Activated B cell treated with CpG ODN at 0.5 μM for 24 hours (primary cell): ENCODE results near the gene ECT2L. TPM values are rescaled to one million over a fixed set of nuclear protein-coding genes. Genes with fewer than 3 reads are reported as not detected.

Source experiments
- ATAC-seq: fragments of 200-7000 bp; cut with Tn5 transposase; one replicate; pipeline ENCODE4 v1.10.0; 2021; ENCODE audit warnings: low read depth, mild to moderate bottlenecking, moderate library complexity
- CTCF ChIA-PET: fragments of 350-600 bp; sonication (Branson Sonifier 250); formaldehyde crosslinking; loops from one replicate; lab custom pipeline; 2021; ENCODE audit warnings: antibody characterized with exemption; lab: Charles Lee
- POLR2A ChIA-PET: fragments of 350-600 bp; sonication (Branson Sonifier 250); formaldehyde crosslinking; loops from one replicate; lab custom pipeline; 2021; ENCODE audit warnings: antibody characterized with exemption; lab: Charles Lee
- DNase-seq: peaks from one replicate; pipeline ENCODE4 v3.0.0; 2022
- H3K27ac Mint-ChIP-seq: one replicate; pipeline ENCODE4 v1.8.0; 2020; ENCODE audit warnings: mixed read lengths
- H3K27me3 Mint-ChIP-seq: one replicate; pipeline ENCODE4 v1.8.0; 2021; ENCODE audit warnings: mixed read lengths
- H3K36me3 Mint-ChIP-seq: one replicate; pipeline ENCODE4 v1.8.0; 2021; ENCODE audit warnings: low read depth, mixed read lengths
- H3K4me1 Mint-ChIP-seq: one replicate; pipeline ENCODE4 v1.8.0; 2021; ENCODE audit warnings: mixed read lengths
- H3K4me3 Mint-ChIP-seq: one replicate; pipeline ENCODE4 v1.8.0; 2020; ENCODE audit warnings: mild to moderate bottlenecking, mixed read lengths
- H3K9me3 Mint-ChIP-seq: one replicate; pipeline ENCODE4 v1.8.0; 2020; ENCODE audit warnings: mixed read lengths
- intact Hi-C: fragments of 100-400 bp; cut with micrococcal nuclease; formaldehyde crosslinking; loops from one replicate; pipeline ENCODE4 v1.15.1; 2024
- total RNA-seq: library from RNA; stranded (reverse); gene quantifications from 2 replicates; pipeline ENCODE4 v1.2.3, GENCODE V29; 2022
- TF ChIP-seq, protein P1 (sequence below): fragments of 200-600 bp; IDR thresholded peaks from one replicate; pipeline ENCODE4 v1.8.0; 2022; ENCODE audit warnings: antibody characterized with exemption, mild to moderate bottlenecking

Gene ECT2L
- total RNA-seq, 1 donor from 2014 or later = not detected

DNA sequence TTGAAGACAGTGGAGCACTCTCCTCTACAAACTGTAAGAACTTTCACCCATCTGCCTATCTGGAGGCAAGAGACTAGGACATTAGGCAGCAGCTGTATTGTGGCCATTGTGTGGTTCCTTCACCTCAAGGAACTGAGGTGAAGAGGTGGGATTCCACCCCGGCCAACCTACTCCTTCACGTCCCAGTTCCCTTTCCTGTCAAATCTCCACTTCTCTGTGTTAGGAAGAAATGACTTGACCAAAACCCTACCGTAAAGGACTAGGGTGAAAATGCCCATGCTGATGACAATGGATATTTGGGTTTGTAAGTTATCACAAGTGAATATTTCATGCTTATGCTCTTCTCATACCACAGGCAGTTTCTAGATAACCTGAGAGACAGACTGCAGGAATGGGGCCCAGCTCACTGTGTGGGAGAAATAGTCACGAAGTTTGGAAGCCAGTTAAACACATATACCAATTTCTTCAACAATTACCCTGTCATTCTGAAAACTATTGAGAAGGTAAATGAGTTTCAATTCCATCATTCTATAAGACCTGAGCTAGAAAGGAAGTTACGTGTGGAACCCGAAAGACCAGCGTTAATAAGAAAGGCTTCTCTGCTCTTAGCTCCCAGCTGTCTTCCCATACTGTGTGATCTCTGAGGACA lies 86.6 kb downstream of the ECT2L start:
- DNase-seq (no peak), ATAC-seq (no peak)
- Mint-ChIP-seq H3K27ac (no peak overlapping the region), H3K9me3 (no peaks in the 10 kb centered on the region), H3K4me1 (peaks cover 4% of the 10 kb centered on the region), H3K36me3 (no peaks in the 10 kb centered on the region), H3K27me3 (no peaks in the 10 kb centered on the region), H3K4me3 (no peak overlapping the region)
- TF ChIP-seq, protein P1, sequence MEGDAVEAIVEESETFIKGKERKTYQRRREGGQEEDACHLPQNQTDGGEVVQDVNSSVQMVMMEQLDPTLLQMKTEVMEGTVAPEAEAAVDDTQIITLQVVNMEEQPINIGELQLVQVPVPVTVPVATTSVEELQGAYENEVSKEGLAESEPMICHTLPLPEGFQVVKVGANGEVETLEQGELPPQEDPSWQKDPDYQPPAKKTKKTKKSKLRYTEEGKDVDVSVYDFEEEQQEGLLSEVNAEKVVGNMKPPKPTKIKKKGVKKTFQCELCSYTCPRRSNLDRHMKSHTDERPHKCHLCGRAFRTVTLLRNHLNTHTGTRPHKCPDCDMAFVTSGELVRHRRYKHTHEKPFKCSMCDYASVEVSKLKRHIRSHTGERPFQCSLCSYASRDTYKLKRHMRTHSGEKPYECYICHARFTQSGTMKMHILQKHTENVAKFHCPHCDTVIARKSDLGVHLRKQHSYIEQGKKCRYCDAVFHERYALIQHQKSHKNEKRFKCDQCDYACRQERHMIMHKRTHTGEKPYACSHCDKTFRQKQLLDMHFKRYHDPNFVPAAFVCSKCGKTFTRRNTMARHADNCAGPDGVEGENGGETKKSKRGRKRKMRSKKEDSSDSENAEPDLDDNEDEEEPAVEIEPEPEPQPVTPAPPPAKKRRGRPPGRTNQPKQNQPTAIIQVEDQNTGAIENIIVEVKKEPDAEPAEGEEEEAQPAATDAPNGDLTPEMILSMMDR = no peak
- intact Hi-C loops = no loop called here
- CTCF ChIA-PET = no interaction called here
- POLR2A ChIA-PET = no interaction called here

DNA sequence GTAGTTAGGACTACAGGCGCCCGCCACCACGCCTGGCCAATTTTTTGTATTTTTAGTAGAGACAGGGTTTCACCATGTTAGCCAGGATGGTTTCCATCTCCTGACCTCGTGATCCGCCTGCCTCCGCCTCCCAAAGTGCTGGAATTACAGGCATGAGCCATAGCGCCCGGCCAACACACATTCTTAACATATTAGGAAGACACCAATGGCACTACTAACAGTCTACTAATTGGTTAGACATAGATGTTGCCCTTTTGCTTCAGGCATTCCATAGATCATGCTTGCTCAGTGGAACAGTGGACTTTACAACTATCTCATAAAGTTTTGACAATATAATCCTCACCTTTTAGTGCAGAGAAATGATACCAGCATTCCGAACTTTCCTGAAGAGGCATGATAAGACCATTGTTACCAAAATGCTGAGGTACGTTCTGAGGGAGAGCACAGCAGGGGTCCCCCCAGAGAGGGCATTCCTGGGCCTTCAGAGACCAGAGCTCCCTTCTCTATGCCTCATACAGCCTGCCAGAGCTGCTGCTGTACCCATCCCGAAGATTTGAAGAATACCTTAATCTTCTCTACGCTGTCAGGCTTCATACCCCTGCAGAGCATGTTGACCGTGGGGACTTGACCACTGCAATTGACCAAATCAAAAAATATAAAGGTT lies 89.4 kb downstream of the ECT2L start:
- ChIA-PET CTCF (no interaction called here), POLR2A (no interaction called here)
- H3K4me3 Mint-ChIP-seq = no peak overlapping the region
- ATAC-seq (no peak), DNase-seq (no peak)
- H3K4me1 Mint-ChIP-seq = peaks cover 4% of the 10 kb centered on the region
- TF ChIP-seq, protein P1 = no peak
- H3K27ac Mint-ChIP-seq = no peak overlapping the region
- H3K36me3 Mint-ChIP-seq = no peaks in the 10 kb centered on the region
- no peaks in the 10 kb centered on the region for H3K27me3 Mint-ChIP-seq
- no peaks in the 10 kb centered on the region for H3K9me3 Mint-ChIP-seq
- intact Hi-C loops = no loop called here

DNA sequence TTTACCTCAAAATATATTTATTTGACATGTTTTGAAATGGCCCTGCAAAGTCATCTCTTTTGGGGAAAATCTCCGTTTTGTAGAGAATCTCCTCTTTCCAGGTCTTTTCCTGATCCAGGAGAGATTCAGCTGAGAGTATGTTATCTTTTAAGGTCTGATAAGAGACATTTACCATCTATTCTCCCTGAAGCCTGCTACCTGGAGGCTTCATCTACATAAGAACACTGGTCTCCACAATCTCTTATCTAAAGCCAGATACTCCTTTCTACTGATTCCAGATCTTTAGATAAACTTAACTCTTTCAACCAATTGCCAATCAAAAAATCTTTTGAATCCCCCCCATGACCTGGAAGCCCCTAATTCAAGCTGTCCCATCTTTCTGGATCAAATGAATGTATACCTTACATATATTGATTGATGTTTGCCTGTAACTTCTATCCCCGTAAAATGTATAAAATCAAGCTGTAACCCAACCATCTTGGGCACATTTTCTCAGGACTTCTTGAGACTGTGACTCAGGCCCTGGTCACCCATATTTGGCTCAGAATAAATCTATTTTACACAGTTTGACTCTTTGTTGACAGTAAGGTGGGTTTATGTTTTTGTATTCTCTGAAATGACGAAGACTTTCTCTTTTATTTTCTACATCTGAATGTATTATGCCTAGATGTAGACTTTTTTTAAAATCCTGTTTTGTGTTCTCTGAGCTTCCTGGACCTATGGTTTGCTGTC lies 95.5 kb downstream of the ECT2L start:
- Mint-ChIP-seq H3K4me3 (no peak overlapping the region), H3K4me1 (peaks cover 5% of the 10 kb centered on the region), H3K36me3 (no peaks in the 10 kb centered on the region), H3K9me3 (peaks cover 4% of the 10 kb centered on the region), H3K27me3 (no peaks in the 10 kb centered on the region), H3K27ac (no peak overlapping the region)
- ATAC-seq (no peak), DNase-seq (no peak)
- CTCF ChIA-PET = interaction anchor here (0.8 kb wide), 1 partner anchor 473 kb away, joined by 3 read pairs; no protein-coding TSS in a partner anchor
- intact Hi-C loops = no loop called here
- POLR2A ChIA-PET = no interaction called here
- TF ChIP-seq, protein P1 = no peak

DNA sequence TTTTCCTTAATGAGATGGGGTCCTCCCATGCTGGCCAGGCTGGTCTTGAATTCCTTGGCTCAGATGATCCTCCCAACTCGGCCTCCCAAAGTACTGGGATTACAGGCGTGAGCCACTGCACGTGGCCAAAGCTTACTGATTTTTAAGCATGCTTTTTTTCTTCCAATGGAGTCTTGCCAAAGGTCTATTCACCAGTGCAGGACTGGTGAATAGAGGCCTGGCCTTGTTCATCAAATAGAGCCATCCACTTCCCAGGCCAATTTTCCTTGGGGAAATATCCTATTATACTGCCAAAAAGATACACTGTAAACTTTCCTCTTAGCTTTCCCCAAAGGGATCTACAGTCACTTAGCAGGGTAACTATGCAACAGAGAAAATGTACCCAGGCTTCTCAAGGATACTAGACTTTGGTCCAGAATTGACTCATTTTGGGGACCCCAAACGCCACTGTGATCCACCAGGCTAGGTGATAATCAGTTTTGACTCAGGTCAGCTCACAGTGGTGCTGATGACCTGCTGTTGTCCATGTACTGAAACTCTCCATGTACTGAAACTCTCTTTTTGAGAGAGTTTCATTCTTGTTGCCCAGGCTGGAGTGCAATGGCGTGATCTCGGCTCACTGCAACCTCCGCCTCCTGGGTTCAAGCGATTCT lies 100.3 kb downstream of the ECT2L start:
- H3K27ac Mint-ChIP-seq = no peak overlapping the region
- peaks cover 5% of the 10 kb centered on the region for H3K4me1 Mint-ChIP-seq
- peaks cover 19% of the 10 kb centered on the region for H3K36me3 Mint-ChIP-seq
- H3K27me3 Mint-ChIP-seq = no peaks in the 10 kb centered on the region
- H3K9me3 Mint-ChIP-seq = no peaks in the 10 kb centered on the region
- TF ChIP-seq, protein P1 = no peak
- POLR2A ChIA-PET = no interaction called here
- intact Hi-C loops = no loop called here
- ATAC-seq (no peak), DNase-seq (no peak)
- CTCF ChIA-PET = no interaction called here
- no peak overlapping the region for H3K4me3 Mint-ChIP-seq

DNA sequence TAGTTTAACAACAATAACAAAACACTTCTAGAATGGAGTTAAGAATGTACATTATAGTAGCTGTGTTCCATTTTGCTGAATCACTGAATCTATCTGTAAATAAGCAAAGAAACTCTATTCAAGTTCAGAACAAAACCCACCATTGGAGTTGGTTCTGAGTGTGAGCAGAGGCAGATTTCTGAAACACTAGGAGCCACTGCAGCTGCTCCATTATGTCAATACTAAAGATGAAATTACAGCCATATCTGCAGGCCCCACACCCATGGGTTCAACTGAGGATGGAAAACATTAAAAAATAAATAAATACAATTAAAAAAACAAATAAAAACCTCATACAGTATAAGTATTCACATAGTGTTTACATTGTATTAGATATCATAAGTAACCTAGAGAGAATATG lies 101.1 kb downstream of the ECT2L start:
- no peak overlapping the region for H3K27ac Mint-ChIP-seq
- H3K4me1 Mint-ChIP-seq = peaks cover 5% of the 10 kb centered on the region
- DNase-seq = no peak
- intact Hi-C loops = no loop called here
- H3K4me3 Mint-ChIP-seq = no peak overlapping the region
- ChIA-PET CTCF (no interaction called here), POLR2A (no interaction called here)
- TF ChIP-seq, protein P1 = no peak
- no peaks in the 10 kb centered on the region for H3K9me3 Mint-ChIP-seq
- no peaks in the 10 kb centered on the region for H3K27me3 Mint-ChIP-seq
- H3K36me3 Mint-ChIP-seq = peaks cover 22% of the 10 kb centered on the region
- ATAC-seq = no peak
